GM19463 (cell line): ENCODE results near the gene MOSMO.
"Not testable (repeated sequence)": the region's sequence is repeated elsewhere in the genome, so short reads cannot be mapped to it uniquely, and the experiment has no call there.

Experiments
- ATAC-seq: cut with Tn5 transposase; IDR thresholded peaks from one replicate; pipeline ENCODE4 v1.9.1; 2021; ENCODE audit warnings: mild to moderate bottlenecking, moderate library complexity; ENCODE audit not compliant: unreplicated experiment

Gene MOSMO

DNA sequence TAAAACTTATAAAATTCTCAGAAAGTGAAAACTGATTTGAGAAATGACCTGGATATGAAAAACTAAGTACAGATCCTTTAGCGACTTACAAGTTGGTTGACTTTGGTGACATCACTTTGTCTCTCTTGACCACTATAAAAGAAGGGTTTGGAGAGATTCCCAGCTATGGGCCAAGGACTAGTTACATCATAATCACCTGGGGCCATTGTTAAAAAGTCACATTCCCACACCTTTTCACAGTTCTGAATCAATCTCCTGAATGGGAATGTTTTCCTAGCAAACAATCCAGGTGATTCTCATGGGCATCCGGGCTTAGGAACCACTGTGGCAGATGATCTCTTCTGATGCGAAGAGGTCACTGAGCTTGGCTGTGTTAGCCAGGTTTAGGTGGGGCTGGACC, 83.8 kb downstream of the MOSMO start:
- ATAC-seq = no peak

DNA sequence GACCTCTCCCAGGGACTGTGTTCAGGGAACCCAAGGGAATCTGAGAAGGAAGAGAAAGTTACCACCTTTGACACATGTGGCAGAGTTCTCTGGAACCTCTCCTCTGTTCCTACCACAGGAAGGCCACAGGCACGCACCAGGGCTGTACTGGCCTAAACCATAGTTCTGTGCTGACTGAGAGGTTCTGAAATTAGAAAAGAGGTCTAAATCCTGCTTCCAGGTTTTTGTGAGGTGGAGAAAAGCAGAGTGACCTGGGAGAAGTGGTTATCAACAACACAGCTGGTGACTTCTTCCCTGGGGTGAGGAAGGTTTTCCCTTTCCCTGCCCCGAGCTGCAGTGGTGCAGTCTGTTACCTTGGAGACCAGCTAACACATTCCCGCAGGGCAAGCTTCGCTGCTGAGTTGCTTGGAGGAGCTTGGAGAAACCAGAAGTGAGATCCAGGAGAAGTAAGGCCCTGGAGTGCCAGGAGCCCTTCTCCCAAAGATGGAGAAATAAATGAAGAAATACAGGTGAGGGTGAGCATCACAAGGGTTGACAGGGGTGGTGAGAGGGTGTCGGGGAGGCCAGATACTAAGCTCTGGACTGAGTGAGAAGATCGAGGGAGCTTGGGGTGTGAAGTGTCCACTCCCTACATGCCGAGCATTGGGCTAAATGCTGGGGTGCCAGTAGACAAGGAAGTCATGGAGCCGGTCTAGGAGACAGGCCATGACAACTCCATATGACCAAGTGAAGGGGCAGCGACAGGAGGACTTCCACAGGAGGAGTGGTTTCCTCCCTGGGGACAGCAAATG, 84.4 kb downstream of the MOSMO start, which contains the start of gene VWA3A:
TSS of gene VWA3A (plus strand) at position 399 of the 791 bp plus-strand sequence. CDS start at position 496, 97 bp downstream.
- no peak for ATAC-seq

DNA sequence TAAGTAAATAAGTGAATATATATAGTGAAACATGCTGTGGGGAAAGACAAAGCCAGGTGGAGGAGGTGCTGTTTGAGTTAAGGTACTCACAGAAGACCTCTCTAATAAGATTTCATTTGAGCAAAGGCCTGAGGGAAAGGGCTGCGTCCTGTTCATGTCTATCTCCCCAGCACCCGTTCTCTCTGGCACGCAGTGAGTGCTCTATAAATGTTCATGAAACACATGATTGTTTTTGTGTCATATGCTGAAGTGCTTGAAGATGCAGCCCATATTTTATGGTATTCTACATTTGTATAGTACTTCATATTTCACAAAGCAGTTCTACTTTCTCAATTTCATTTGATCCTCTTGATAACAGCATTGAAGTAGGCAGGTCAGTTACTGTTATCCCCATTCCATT, 85.4 kb downstream of the MOSMO start:
- no peak for ATAC-seq

DNA sequence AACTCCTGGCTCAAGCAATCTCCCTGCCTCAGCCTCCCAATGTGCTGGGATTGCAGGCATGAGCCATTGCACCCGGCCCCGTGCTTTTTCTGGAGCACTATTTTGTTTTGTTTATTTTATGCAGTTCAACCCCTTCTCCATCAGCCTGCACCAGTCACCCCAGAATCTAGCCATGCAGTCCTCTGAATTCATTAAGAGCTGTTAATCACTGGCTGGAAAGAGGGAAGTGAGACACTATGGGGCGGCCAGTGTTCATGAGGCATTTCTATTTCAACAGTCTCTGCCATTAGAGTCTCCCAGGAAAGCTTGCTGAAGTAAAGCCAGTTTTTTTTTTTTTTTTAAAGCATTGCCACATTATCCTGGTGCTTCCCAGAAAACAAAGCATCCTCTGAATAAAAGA, 86.1 kb downstream of the MOSMO start:
- ATAC-seq = no peak

DNA sequence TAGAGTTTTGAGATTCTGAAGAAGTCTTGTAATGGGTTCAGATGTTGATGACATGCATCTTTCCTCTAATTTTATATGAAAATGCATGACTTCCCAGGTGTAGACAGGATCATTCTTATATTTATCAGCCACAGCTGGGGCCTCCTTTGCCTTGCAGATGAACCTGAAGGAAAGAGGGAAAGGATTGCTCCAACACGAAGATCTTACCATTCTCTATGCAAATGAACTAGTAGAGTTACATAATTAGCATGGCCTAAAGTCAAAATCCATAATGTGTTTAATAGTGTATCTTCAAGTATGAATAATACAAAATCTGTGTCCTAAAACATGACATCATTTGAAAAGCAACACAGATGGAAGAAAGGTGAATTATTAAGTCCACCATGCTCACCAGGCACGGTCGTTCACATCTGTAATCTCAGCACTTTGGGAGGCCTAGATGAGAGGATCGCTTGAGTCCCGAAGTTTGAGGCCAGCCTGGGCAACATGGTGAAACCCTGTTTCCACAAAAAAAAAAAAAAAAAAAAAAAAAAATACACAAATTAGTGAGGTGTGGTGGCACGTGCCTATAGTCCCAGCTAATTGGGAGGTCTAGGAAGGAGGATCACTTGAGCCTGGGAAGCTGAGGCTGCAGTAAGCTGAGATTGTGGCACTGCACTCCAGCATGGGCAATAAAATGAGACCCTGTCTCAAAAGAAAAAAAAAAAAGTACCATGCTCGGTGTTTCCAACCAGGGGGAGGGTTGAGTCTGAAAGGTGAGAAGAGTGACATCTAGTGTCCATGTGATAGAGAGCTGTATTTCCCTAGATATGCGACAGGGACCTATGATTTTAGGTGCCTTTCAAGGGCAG, 90.7 kb downstream of the MOSMO start:
- ATAC-seq = no peak

DNA sequence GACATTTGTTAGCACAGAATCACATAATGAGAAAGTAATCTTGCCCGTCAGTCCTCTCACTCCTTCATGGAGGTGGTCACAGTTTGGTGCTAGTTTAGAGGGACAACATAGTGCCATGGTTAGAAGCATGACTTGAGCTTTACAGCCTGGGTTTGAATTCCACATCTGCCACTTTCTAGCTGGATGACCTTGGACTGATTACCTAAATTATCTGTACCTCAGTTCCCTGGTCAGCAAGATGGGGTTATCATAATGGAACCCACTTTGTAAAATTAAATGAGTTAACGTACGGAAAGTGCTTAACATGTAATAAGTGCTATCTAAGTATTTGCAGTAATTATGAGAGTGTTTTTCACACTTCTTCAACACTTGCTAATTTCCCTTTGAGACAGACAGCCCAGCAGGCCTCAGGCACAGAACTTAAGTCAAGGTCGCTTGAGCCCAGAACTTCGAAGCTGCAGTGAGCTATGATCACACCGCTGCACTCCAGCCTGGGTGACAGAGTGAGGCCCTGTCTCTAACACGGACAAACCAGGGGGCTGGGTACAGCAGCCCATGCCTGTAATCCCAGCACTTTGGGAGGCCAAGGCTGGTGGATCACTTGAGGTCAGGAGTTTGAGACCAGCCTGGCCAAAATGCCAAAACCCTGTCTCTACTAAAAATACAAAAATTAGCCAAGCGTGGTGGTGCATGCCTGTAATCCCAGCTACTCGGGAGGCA, 91.5 kb downstream of the MOSMO start:
- ATAC-seq = no peak

DNA sequence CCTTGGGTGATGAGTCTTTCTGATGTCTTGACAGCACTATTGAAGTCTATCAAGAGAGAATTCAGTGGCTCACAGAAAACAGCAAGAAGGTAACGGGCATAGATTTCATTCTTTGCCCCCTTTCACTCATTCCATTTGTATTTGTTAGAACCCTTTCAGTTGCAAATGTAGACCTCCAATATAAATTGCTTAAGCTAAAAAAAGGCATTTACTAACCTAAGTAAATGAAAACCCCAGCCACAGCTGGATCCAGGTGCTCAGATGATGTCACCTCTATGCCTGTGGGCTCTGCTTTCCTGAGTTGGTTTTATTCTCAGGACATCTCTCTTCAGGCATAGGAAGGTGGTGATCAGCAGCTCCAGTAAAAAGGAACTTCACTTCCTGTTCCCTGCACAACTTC, 95.5 kb downstream of the MOSMO start:
- no peak for ATAC-seq

DNA sequence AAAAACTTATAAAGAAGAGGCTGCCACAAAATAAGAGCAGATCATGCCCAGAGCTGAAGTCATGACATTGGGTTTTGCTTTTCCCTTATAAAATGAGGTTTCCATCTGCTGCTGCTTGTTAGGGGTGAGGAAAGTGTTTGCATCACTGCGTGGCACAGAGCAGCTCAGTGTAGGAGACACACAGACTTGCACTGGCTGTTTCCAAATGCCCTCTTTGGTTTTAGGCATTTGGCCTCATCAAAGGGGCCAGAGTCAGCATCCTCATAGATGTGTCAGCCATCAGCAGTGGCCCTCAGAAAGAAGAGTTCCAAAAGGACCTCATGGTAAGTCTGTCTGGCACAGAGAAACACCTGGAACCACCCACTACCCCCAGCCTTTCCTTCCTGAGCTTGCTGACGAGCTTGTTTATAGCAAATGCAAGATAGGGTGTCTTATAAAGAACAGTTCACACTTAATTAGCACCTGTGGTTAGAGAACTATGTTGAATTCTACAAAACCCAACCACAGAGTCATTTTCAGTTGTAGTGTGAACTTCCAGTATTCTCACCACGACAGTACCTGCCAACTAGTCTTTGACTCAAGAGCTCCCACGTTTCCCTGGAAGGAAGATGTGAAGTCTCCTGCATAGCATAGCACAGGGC, 101.5 kb downstream of the MOSMO start:
- ATAC-seq = no peak

DNA sequence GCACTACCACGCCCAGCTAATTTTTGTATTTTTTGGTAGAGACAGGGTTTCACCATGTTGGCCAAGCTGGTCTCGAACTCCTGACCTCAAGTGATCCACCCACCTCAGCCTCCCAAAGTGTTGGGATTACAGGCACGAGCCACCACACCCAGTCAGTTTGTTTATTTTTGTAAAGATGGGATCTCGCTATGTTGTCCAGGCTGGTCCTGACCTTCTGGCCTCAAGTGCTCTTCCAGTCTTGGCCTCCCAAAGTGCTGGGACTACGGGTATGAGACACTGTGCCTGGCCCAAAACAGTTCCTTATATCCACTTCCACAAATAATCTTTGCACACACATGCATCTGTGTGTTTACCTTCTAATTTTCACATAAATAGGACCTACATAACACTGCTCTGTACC, 103.7 kb downstream of the MOSMO start:
- ATAC-seq = not testable (repeated sequence)

DNA sequence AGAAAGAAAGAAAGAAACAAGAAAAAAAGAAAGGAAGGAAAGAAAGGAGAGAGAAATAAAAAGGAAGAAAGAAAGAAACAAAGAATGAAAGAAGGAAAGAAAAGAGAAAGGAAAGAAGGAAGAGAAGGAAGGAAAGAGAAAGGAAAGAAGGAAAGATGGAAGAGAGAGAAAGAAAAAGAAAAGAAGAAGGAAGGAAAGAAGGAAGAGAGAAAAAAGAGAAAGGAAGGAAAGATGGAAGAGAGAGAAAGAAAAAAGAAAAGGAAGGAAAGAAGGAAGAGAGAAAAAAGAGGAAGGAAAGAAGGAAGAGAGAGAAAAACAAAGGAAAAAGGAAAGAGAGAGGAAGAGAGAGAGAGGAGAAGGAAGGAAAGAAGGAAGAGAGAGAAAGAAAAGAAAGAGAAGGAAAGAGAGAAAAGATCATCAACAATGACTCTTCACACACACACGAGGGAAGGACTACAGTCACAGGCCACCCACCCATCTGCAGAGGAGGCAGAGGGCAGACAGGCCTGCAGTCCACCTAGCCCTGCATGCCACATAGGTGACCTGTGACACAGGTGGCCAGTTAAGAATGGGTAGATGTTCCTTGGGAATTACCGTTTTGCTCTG, 108.3 kb downstream of the MOSMO start:
- no peak for ATAC-seq

DNA sequence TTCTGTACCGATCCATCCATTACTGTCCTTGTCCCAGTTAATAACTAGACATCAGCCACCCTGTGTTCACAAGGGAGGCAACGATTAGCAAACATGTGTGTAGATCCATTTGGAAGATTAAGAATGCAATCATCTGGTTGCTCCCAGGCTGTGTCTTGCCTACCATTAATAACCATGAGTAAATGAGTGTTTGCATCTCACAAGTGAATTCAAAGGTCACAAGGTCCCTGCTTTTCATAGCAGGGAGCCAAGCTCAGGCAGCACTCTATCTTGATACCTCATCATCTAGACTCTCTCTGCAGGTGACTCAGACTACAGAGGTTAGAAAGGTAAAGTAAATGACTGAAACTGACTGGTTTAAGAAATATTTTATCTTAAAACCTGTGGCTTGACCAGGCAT, 109.7 kb downstream of the MOSMO start:
- ATAC-seq = no peak

DNA sequence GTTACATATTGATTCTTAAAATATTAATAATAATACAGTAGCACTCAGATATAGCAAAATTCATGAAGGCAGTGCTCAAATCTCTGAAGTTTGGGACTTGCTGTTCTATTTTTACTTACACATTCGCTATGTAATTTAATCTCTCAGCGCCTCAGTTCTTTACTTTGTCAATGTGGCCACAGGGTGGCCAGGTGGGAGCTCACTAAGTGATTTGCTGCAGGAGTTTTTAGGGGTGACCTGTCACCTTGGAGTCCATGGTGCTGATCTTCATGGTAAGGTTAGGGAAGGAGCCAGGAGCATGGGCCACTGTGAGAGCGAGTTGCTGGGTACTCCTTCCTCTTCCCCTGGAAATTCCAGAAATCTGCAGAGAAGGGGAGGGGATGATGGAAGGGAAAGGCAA, 112.5 kb downstream of the MOSMO start:
- ATAC-seq = no peak

DNA sequence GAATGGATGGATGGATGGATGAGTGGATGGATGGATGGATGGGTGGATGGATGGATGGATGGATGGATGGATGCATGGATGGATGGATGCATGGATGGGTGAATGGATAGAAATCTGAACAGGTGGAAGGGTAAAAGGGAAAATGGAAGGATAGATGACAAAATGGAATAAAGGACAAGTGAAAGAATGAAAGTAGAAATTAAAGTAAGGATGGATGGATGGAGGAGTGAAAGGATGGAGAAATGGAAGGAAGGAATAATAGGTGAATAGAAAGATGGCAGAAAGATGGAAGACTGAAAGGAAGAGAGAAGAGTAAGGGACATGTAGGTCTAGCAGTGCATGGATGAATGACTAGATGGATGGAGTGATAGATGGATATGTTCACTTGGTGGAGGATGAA, 114.3 kb downstream of the MOSMO start:
- ATAC-seq = no peak

DNA sequence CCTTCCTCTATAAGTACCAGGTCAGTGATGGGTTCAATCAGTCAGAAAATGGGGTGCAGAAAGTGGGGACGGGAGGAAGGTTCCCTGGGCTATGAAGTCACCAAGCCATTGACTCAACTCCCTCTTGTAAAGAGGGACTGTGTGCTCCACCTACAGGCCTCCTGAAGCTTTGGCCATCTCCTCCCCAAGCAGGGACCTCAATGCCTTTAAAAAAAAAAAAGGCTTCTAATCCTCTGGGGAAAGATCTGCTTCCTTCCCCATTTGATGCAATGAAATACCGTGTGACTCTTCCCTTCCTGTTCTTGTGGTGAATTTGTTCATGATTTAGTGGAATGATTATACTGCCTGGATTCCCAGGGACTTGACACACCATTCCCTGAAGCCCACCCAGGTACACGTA, 115.2 kb downstream of the MOSMO start:
- no peak for ATAC-seq

DNA sequence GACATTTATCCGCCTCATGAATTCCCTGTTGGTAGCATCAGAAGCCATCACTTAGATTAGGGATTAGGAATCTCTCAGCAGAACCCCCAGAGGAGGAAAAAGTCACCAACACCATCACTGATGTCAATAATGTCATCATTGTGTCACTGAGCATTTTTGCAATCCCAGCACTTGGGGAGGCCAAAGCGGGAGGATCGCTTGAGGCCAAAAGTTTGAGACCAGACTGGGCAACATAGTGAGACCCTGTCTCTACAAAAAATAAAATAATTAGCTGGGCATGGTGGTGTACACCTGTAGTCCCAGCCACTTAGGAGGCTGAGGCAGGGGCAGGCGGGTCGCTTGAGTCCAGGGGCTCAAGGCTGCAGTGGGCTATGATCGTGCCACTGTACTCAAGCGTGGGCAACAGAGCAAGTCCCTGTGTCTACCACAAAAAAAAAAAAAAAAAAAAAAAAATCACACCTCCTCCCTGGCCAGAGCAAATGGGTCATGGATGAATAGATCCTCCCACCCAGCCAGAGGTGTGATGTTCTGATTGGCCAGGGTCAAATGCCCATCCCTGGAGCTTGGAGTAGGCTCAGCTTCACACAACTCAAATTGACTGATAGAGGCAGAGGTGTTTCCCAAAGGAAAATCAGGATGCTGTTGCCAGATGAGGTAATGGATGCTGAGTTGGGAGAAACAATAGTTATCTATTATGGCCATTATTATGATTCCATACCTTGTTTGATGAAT, 116.0 kb downstream of the MOSMO start:
- ATAC-seq = no peak

DNA sequence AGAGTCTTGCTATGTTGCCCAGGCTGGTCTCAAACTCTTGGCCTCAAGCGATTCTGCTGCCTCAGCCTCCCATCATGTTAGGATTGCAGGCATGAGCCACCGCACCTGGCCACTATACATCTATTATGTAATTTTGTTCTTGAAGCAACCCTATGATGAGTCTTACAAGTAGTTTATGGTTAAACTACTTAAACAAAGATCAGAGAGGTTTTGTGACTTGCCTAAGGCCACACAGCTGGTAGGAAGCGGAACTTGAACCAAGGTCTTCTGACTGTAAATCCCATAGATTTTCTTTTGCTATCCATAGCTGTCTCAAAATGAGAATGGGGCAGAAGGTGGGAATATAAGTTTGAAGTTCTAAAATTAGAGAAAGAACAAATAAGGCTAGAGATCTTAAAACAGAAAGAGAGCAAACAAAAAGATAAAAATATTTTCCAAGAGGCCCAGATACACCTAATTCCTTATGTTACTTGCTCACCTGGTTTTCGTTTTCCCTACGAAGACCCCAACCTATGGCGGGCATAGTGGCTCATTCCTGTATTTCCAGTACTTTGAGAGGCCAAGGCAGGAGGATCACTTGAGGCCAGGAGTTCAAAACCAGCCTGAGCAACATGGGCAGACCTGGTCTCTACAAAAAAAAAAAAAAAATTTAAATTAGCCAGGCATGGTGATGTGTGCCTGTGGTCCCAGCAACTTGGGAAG, 116.8 kb downstream of the MOSMO start:
- ATAC-seq = no peak

DNA sequence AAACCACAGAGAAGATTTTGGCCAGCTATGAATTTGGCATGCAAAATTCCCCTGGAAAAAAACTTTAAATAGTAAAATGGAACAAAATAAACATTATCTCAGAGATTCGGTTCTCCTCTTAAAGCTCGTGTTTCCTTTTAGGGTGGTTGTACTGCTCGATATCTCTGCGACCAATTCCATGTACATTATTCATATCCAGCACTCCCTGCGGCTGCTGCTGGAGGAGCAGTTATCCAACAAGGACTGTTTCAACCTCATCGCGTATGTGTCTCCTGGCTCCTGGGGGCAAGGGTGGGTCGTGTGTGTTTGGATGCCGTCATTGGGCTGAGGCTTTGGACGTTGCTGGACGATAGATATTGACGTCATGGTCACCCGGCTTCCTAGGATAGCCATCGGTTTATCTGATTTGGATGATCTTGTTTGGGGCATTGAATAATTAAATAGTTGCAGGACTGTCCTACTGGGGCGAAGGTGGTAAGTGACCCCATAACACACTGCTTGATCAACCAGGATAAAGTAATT, 118.2 kb downstream of the MOSMO start:
- ATAC-seq = no peak

DNA sequence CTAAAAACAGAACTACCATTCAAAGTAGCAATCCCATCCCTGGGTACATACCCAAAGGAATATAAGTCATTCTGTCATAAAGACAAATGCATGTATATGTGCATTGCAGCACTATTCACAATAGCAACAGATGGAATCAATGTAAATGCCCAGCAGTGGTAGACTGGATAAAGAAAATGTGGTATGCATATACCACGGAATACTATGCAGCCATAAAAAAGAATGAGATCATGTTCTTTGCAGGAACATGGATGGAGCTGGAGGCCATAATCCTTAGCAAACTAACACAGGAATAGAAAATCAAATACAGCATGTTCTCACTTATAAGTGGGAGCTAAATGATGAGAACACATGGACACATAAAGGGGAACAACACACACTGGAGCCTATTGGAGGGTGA, 120.6 kb downstream of the MOSMO start:
- ATAC-seq = not testable (repeated sequence)

DNA sequence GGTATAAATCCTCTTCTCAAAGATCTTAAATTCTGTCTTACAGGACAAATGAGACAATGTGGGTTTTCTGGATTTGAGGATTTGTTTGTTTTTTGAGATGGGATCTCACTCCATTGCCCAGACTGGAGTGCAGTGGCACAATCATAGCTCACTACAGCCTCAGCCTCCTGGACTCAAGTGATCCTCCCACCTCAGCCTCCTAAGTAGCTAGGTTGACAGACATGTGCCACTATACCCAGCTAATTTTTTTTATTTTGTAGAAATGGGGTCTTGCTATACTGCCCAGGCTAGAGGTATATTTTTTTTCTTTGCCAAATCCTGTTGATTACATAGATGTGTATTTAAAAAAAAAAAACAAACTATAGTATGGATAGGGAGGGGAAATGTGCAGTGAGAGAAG, 122.6 kb downstream of the MOSMO start:
- ATAC-seq = no peak
